GM23338 (cell line): ENCODE data around the gene RABL6. TPM values are rescaled to one million over a fixed set of nuclear protein-coding genes. Genes with fewer than 3 reads are reported as not detected.

Experiments used
- ATAC-seq: fragments of 200-7000 bp; cut with Tn5 transposase; 3 replicates; pipeline ENCODE4 v1.9.1; 2020
- DNase-seq: peaks from one replicate; pipeline ENCODE4 v3.0.0-alpha.2; 2015; ENCODE audit warnings: low spot score
- H2AFZ ChIP-seq: fragments of 200-600 bp; sonication (generic); 2 replicates; pipeline ENCODE4 v1.8.0; 2016; ENCODE audit warnings: antibody characterized with exemption, mild to moderate bottlenecking, moderate library complexity
- H3F3A ChIP-seq: fragments of 200-600 bp; sonication (generic); replicated peaks from 2 replicates; pipeline ENCODE4 v1.8.0; 2017; ENCODE audit warnings: antibody characterized with exemption, mixed run types, low read depth
- H3K27ac ChIP-seq: fragments of 200-600 bp; sonication (generic); 2 replicates; pipeline ENCODE4 v1.6.1; 2016; ENCODE audit warnings: low read depth
- H3K27me3 ChIP-seq: fragments of 200-600 bp; sonication (generic); 2 replicates; pipeline ENCODE4 v1.8.0; 2016; ENCODE audit warnings: mild to moderate bottlenecking, mixed run types, moderate library complexity; ENCODE audit not compliant: insufficient read depth
- H3K36me3 ChIP-seq: fragments of 200-600 bp; sonication (generic); 2 replicates; pipeline ENCODE4 v1.8.0; 2016; ENCODE audit warnings: mild to moderate bottlenecking; ENCODE audit not compliant: insufficient read depth
- H3K4me1 ChIP-seq: fragments of 200-600 bp; sonication (generic); 2 replicates; pipeline ENCODE4 v1.8.0; 2016; ENCODE audit warnings: mild to moderate bottlenecking, moderate library complexity; ENCODE audit not compliant: insufficient read depth
- H3K4me2 ChIP-seq: fragments of 200-600 bp; sonication (generic); 2 replicates; pipeline ENCODE4 v1.7.1; 2017; ENCODE audit warnings: mixed run types
- H3K4me3 ChIP-seq: fragments of 200-600 bp; sonication (generic); 2 replicates; pipeline ENCODE4 v1.6.1; 2016; ENCODE audit warnings: mixed run types
- H3K79me2 ChIP-seq: fragments of 200-600 bp; sonication (generic); replicated peaks from 2 replicates; pipeline ENCODE4 v1.8.0; 2017; ENCODE audit warnings: mild to moderate bottlenecking; ENCODE audit not compliant: insufficient read depth
- H3K9me2 ChIP-seq: fragments of 200-600 bp; sonication (generic); 2 replicates; pipeline ENCODE4 v1.8.0; 2017; ENCODE audit not compliant: insufficient read depth
- H4K20me1 ChIP-seq: fragments of 200-600 bp; sonication (generic); replicated peaks from 2 replicates; pipeline ENCODE4 v1.8.0; 2017; ENCODE audit warnings: mild to moderate bottlenecking; ENCODE audit not compliant: insufficient read depth
- H3K27ac Mint-ChIP-seq: 2 replicates; pipeline ENCODE4 v1.8.0; 2020; ENCODE audit warnings: inconsistent platforms, mild to moderate bottlenecking, moderate library complexity, mixed read lengths
- H3K27me3 Mint-ChIP-seq: 3 replicates; pipeline ENCODE4 v1.8.0; 2022; ENCODE audit warnings: low read depth, mild to moderate bottlenecking, moderate library complexity, mixed read lengths, inconsistent platforms; ENCODE audit not compliant: insufficient read depth, poor library complexity
- H3K36me3 Mint-ChIP-seq: 3 replicates; pipeline ENCODE4 v1.8.0; 2021; ENCODE audit warnings: low read depth, mild to moderate bottlenecking, inconsistent platforms, moderate library complexity, mixed read lengths
- H3K4me1 Mint-ChIP-seq: 3 replicates; pipeline ENCODE4 v1.8.0; 2020; ENCODE audit warnings: mild to moderate bottlenecking, inconsistent platforms, mixed read lengths
- H3K4me3 Mint-ChIP-seq: 3 replicates; pipeline ENCODE4 v1.8.0; 2021; ENCODE audit warnings: moderate library complexity, mild to moderate bottlenecking, inconsistent platforms, mixed read lengths
- H3K9me3 Mint-ChIP-seq: 3 replicates; pipeline ENCODE4 v1.8.0; 2020; ENCODE audit warnings: moderate library complexity, mild to moderate bottlenecking, inconsistent platforms, mixed read lengths
- CREB1 ChIP-seq: fragments of 250-450 bp; sonication (Bioruptor Pico); IDR thresholded peaks from 2 replicates; pipeline ENCODE4 v1.5.0; 2020; ENCODE audit warnings: low read depth, mild to moderate bottlenecking, moderate library complexity
- ETS1 ChIP-seq: IDR thresholded peaks from 2 replicates; pipeline ENCODE4 v1.6.1; 2016; ENCODE audit warnings: antibody characterized with exemption
- EZH2 ChIP-seq: fragments of 200-600 bp; sonication (generic); IDR thresholded peaks from one replicate; pipeline ENCODE4 v1.8.0; 2017; ENCODE audit warnings: antibody characterized with exemption, mild to moderate bottlenecking, low read depth; ENCODE audit not compliant: unreplicated experiment
- EZH2phosphoT487 ChIP-seq: fragments of 200-600 bp; sonication (generic); IDR thresholded peaks from one replicate; pipeline ENCODE4 v1.8.1; 2018; ENCODE audit warnings: antibody characterized with exemption; ENCODE audit not compliant: unreplicated experiment
- JUNB ChIP-seq: IDR thresholded peaks from one replicate; pipeline ENCODE4 v1.6.1; 2016; ENCODE audit warnings: antibody characterized with exemption; ENCODE audit not compliant: unreplicated experiment
- NANOG ChIP-seq: IDR thresholded peaks from 2 replicates; pipeline ENCODE4 v1.6.1; 2016; ENCODE audit warnings: antibody characterized with exemption, borderline replicate concordance
- POLR2AphosphoS5 ChIP-seq: IDR thresholded peaks from 2 replicates; pipeline ENCODE4 v1.6.1; 2016; ENCODE audit warnings: antibody characterized with exemption, low read depth
- REST ChIP-seq: IDR thresholded peaks from one replicate; pipeline ENCODE4 v1.6.1; 2018; ENCODE audit warnings: antibody characterized with exemption; ENCODE audit not compliant: unreplicated experiment
- STAT1 ChIP-seq: IDR thresholded peaks from one replicate; pipeline ENCODE4 v1.6.1; 2016; ENCODE audit warnings: antibody characterized with exemption; ENCODE audit not compliant: unreplicated experiment
- ZNF114 ChIP-seq: fragments of 250-450 bp; sonication (Bioruptor Pico); IDR thresholded peaks from 2 replicates; pipeline ENCODE4 v1.5.0; 2020; ENCODE audit warnings: mild to moderate bottlenecking, moderate library complexity
- ZNF331 ChIP-seq: fragments of 250-450 bp; sonication (Bioruptor Pico); IDR thresholded peaks from 2 replicates; pipeline ENCODE4 v1.5.0; 2020; ENCODE audit warnings: low read depth, mild to moderate bottlenecking, moderate library complexity
- polyA plus RNA-seq: library from polyadenylated mRNA; unstranded; fragments of >200 nt; fragmentation: Nextera tagmentation; extraction: Ambion mirVana; gene quantifications from 2 replicates; pipeline ENCODE4 v1.2.1, GENCODE V29; 2016
- total RNA-seq: library from RNA; depleted of rRNA; stranded (reverse); fragments of >200 nt; shearing (Covaris generic); gene quantifications from 2 replicates; pipeline ENCODE4 v1.2.3, GENCODE V29; 2014
- TF ChIP-seq, protein P1 (sequence below): fragments of 250-450 bp; sonication (Bioruptor Pico); IDR thresholded peaks from 2 replicates; pipeline ENCODE4 v1.5.0; 2020; ENCODE audit warnings: mild to moderate bottlenecking, moderate library complexity
- TF ChIP-seq, protein P2 (sequence below), 2 experiments: fragments of 200-600 bp in 1 of 2; sonication (generic) in 1 of 2; conservative IDR thresholded peaks; 2 replicates each; pipeline versions ENCODE4 v1.5.1 to v1.6.1; 2016 to 2017; ENCODE audit warnings: antibody characterized with exemption in 2 of 2, low read depth in 2 of 2, mild to moderate bottlenecking in 2 of 2, moderate library complexity in 1 of 2

The RABL6 gene
- total and polyA plus RNA-seq, 2 experiments from 2014 or later: 59.1 to 127 TPM

DNA sequence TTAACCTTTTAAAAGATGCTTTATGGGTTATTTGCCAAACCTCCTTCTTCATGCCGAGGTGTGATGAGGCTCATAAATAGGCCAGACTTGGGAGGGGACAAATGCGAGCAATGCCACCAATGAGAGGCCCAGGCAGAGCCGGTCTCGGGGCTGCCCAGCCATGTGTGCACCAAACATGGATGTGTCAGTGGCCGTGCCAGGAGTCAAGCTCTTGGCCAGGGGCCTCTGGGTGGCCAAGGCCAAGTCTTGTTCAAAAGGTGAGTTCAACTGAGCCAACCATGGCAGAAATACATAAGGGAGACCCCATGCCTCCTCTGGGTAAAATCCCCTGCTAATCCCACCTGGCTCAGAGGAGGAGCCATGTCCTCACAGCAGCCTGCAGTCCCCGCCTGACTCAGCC, 32.6 kb upstream of the RABL6 start:
- no peaks in the 10 kb centered on the region; the same call in 1 of the 2 replicates for H3K36me3 ChIP-seq
- no peak overlapping the region for H3K4me2 ChIP-seq
- H3K27ac ChIP-seq: no peak overlapping the region
- Mint-ChIP-seq H3K4me1 (peaks cover 12% of the 10 kb centered on the region), H3K36me3 (peaks cover 19% of the 10 kb centered on the region), H3K9me3 (peaks cover 27% of the 10 kb centered on the region), H3K27ac (no peak overlapping the region), H3K27me3 (peaks cover 23% of the 10 kb centered on the region), H3K4me3 (no peak overlapping the region)
- H4K20me1 ChIP-seq: no peaks in the 10 kb centered on the region
- H3K4me3 ChIP-seq: no peak overlapping the region
- H3K79me2 ChIP-seq: no peaks in the 10 kb centered on the region
- 0 out of 2 replicates have a peak, but pooled peaks cover 7% of the 10 kb centered on the region for H3F3A ChIP-seq
- DNase-seq (no peak), ATAC-seq (no peak)
- 0 out of 2 replicates have a peak, but pooled peaks cover 4% of the 10 kb centered on the region for H3K9me2 ChIP-seq
- no peaks in the 10 kb centered on the region for H3K4me1 ChIP-seq
- H3K27me3 ChIP-seq: no peaks in the 10 kb centered on the region
- TF ChIP-seq ZNF114 (CRISPR knock-in tag) (no peak), JUNB (no peak), STAT1 (no peak), EZH2 (no peak), EZH2phosphoT487 (no peak), ZNF331 (CRISPR knock-in tag) (no peak), POLR2AphosphoS5 (no peak), CREB1 (CRISPR knock-in tag) (no peak), NANOG (no peak), REST (no peak), ETS1 (no peak)
- TF ChIP-seq, protein P1, sequence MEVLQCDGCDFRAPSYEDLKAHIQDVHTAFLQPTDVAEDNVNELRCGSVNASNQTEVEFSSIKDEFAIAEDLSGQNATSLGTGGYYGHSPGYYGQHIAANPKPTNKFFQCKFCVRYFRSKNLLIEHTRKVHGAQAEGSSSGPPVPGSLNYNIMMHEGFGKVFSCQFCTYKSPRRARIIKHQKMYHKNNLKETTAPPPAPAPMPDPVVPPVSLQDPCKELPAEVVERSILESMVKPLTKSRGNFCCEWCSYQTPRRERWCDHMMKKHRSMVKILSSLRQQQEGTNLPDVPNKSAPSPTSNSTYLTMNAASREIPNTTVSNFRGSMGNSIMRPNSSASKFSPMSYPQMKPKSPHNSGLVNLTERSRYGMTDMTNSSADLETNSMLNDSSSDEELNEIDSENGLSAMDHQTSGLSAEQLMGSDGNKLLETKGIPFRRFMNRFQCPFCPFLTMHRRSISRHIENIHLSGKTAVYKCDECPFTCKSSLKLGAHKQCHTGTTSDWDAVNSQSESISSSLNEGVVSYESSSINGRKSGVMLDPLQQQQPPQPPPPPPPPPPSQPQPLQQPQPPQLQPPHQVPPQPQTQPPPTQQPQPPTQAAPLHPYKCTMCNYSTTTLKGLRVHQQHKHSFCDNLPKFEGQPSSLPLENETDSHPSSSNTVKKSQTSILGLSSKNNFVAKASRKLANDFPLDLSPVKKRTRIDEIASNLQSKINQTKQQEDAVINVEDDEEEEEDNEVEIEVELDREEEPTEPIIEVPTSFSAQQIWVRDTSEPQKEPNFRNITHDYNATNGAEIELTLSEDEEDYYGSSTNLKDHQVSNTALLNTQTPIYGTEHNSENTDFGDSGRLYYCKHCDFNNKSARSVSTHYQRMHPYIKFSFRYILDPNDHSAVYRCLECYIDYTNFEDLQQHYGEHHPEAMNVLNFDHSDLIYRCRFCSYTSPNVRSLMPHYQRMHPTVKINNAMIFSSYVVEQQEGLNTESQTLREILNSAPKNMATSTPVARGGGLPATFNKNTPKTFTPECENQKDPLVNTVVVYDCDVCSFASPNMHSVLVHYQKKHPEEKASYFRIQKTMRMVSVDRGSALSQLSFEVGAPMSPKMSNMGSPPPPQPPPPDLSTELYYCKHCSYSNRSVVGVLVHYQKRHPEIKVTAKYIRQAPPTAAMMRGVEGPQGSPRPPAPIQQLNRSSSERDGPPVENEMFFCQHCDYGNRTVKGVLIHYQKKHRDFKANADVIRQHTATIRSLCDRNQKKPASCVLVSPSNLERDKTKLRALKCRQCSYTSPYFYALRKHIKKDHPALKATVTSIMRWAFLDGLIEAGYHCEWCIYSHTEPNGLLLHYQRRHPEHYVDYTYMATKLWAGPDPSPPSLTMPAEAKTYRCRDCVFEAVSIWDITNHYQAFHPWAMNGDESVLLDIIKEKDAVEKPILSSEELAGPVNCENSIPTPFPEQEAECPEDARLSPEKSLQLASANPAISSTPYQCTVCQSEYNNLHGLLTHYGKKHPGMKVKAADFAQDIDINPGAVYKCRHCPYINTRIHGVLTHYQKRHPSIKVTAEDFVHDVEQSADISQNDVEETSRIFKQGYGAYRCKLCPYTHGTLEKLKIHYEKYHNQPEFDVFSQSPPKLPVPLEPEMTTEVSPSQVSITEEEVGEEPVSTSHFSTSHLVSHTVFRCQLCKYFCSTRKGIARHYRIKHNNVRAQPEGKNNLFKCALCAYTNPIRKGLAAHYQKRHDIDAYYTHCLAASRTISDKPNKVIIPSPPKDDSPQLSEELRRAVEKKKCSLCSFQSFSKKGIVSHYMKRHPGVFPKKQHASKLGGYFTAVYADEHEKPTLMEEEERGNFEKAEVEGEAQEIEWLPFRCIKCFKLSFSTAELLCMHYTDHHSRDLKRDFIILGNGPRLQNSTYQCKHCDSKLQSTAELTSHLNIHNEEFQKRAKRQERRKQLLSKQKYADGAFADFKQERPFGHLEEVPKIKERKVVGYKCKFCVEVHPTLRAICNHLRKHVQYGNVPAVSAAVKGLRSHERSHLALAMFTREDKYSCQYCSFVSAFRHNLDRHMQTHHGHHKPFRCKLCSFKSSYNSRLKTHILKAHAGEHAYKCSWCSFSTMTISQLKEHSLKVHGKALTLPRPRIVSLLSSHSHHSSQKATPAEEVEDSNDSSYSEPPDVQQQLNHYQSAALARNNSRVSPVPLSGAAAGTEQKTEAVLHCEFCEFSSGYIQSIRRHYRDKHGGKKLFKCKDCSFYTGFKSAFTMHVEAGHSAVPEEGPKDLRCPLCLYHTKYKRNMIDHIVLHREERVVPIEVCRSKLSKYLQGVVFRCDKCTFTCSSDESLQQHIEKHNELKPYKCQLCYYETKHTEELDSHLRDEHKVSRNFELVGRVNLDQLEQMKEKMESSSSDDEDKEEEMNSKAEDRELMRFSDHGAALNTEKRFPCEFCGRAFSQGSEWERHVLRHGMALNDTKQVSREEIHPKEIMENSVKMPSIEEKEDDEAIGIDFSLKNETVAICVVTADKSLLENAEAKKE (CRISPR knock-in tag): no peak
- TF ChIP-seq, protein P2, sequence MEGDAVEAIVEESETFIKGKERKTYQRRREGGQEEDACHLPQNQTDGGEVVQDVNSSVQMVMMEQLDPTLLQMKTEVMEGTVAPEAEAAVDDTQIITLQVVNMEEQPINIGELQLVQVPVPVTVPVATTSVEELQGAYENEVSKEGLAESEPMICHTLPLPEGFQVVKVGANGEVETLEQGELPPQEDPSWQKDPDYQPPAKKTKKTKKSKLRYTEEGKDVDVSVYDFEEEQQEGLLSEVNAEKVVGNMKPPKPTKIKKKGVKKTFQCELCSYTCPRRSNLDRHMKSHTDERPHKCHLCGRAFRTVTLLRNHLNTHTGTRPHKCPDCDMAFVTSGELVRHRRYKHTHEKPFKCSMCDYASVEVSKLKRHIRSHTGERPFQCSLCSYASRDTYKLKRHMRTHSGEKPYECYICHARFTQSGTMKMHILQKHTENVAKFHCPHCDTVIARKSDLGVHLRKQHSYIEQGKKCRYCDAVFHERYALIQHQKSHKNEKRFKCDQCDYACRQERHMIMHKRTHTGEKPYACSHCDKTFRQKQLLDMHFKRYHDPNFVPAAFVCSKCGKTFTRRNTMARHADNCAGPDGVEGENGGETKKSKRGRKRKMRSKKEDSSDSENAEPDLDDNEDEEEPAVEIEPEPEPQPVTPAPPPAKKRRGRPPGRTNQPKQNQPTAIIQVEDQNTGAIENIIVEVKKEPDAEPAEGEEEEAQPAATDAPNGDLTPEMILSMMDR (conservative IDR thresholded peaks at IDR 0.05; ENCODE audit: low read depth in 2 of 2): no peak
- no peak overlapping the region for H2AFZ ChIP-seq
